ENCODE results near the gene DMRT2. TPM values are rescaled to one million over a fixed set of nuclear protein-coding genes. Genes with fewer than 3 reads are reported as not detected.

The DMRT2 gene
- total RNA-seq, 6 experiments from 2014 or later: 0.49 TPM; not detected in 5

GRCh38 chr9:1047591-1048230 is 2.4 kb upstream of the DMRT2 start:
- peaks cover 0 to 35% (median 6%) of the 10 kb centered on the region in 4 donors for H3K4me1 ChIP-seq
- peaks cover 15 to 73% of the 10 kb centered on the region in 2 donors for H3K27me3 ChIP-seq
- no peaks in the 10 kb centered on the region for H3K9me3 ChIP-seq
- intact Hi-C loops (cut with DNase I): no loop called here
- TF ChIP-seq, protein P1, sequence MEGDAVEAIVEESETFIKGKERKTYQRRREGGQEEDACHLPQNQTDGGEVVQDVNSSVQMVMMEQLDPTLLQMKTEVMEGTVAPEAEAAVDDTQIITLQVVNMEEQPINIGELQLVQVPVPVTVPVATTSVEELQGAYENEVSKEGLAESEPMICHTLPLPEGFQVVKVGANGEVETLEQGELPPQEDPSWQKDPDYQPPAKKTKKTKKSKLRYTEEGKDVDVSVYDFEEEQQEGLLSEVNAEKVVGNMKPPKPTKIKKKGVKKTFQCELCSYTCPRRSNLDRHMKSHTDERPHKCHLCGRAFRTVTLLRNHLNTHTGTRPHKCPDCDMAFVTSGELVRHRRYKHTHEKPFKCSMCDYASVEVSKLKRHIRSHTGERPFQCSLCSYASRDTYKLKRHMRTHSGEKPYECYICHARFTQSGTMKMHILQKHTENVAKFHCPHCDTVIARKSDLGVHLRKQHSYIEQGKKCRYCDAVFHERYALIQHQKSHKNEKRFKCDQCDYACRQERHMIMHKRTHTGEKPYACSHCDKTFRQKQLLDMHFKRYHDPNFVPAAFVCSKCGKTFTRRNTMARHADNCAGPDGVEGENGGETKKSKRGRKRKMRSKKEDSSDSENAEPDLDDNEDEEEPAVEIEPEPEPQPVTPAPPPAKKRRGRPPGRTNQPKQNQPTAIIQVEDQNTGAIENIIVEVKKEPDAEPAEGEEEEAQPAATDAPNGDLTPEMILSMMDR (IDR thresholded peaks at IDR 0.05): no peak
- no peak for TF ChIP-seq POLR2A (IDR thresholded peaks at IDR 0.05)
- H3K36me3 ChIP-seq: no peaks in the 10 kb centered on the region
- no peak overlapping the region for H3K27ac ChIP-seq
- 4% methylated on average over 17 of the region's 23 CpGs for WGBS (ENCODE audit: insufficient coverage, low coverage, low lambda C conversion rate, missing lambda C conversion rate)
- peak overlapping the region; percentile 23 to 37 (median 36) for H3K4me3 ChIP-seq
- DNase-seq: no peak
- ATAC-seq: peak in 1 of 4 donors; percentile 4

GRCh38 chr9:1048231-1048619 is 1.9 kb upstream of the DMRT2 start:
- WGBS (ENCODE audit: insufficient coverage, low coverage, low lambda C conversion rate, missing lambda C conversion rate): 9% methylated on average over 8 of the region's 8 CpGs

GRCh38 chr9:1048811-1049210 is 1.3 kb upstream of the DMRT2 start:
- WGBS (ENCODE audit: insufficient coverage, low coverage, low lambda C conversion rate, missing lambda C conversion rate): 17% methylated on average over 15 of the region's 15 CpGs
- TF ChIP-seq POLR2A (IDR thresholded peaks at IDR 0.05): no peak
- TF ChIP-seq, protein P1 (IDR thresholded peaks at IDR 0.05): no peak
- peaks cover 0 to 35% (median 6%) of the 10 kb centered on the region in 4 donors for H3K4me1 ChIP-seq
- H3K4me3 ChIP-seq: no peak overlapping the region
- ATAC-seq: no peak
- no peaks in the 10 kb centered on the region for H3K9me3 ChIP-seq
- no peak overlapping the region for H3K27ac ChIP-seq
- no peak for DNase-seq
- peaks cover 19 to 73% of the 10 kb centered on the region in 2 donors for H3K27me3 ChIP-seq
- H3K36me3 ChIP-seq: no peaks in the 10 kb centered on the region
- intact Hi-C loops (cut with DNase I): no loop called here

More at GRCh38 chr9:1048231-1048619, 1.9 kb upstream of the DMRT2 start:
- DNase-seq (no peak), ATAC-seq (no peak)
- Histone ChIP-seq H3K27me3 (peaks cover 15 to 73% of the 10 kb centered on the region in 2 donors), H3K36me3 (no peaks in the 10 kb centered on the region), H3K27ac (no peak overlapping the region), H3K4me3 (peak overlapping the region; percentile 23 to 37 (median 36)), H3K4me1 (peaks cover 0 to 35% (median 6%) of the 10 kb centered on the region in 4 donors), H3K9me3 (no peaks in the 10 kb centered on the region)
- TF ChIP-seq, protein P1 (IDR thresholded peaks at IDR 0.05): no peak
- TF ChIP-seq POLR2A (IDR thresholded peaks at IDR 0.05): no peak
- intact Hi-C loops (cut with DNase I): no loop called here

DNA sequence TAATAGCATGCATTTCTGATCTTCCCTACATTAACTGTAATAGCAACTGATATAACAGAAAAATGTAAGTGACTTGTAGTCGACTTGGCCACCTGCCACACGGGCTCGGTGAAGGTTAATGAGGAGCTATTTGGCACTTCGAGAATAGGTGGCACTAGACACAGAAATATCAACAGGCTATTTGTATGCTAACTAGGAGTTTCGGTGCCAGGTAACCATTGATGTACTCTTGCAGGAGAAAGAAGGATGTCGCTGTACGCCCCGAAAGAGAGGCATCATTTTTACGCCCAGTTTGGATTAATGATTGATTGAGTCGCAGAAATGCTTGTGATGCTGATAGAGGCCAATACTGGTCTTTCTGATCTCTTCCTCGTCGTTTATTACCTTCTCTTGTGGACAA is 516 bp upstream of the DMRT2 start:
- no peaks in the 10 kb centered on the region for H3K36me3 ChIP-seq
- no peak for DNase-seq
- H3K4me3 ChIP-seq: no peak overlapping the region
- H3K9me3 ChIP-seq: no peaks in the 10 kb centered on the region
- TF ChIP-seq POLR2A (IDR thresholded peaks at IDR 0.05): no peak
- TF ChIP-seq, protein P1 (IDR thresholded peaks at IDR 0.05): no peak
- no peak overlapping the region for H3K27ac ChIP-seq
- intact Hi-C loops (cut with DNase I): no loop called here
- WGBS (ENCODE audit: insufficient coverage, low coverage, low lambda C conversion rate, missing lambda C conversion rate): 5% methylated on average over 12 of the region's 12 CpGs
- ATAC-seq: no peak
- peaks cover 0 to 35% (median 6%) of the 10 kb centered on the region in 4 donors for H3K4me1 ChIP-seq
- peaks cover 27 to 70% of the 10 kb centered on the region in 2 donors for H3K27me3 ChIP-seq
